Activated CD8-positive, alpha-beta memory T cell treated with anti-CD3 and anti-CD28 coated beads, Interleukin-2, amount 50 U/mL, for 1 hour (primary cell): ENCODE data around the gene WDSUB1.

ENCODE experiments used
- DNase-seq: peaks from one replicate; pipeline ENCODE4 v3.0.0-alpha.2; 2020; ENCODE audit errors: extremely low read depth

The WDSUB1 gene

GRCh38 chr2:159285929-159286708, at the start of gene WDSUB1:
Gene WDSUB1 (minus strand): TSS chr2:159286703. CDS start chr2:159283069, 3,634 bp downstream.
- DNase-seq, result no peak

GRCh38 chr2:159326569-159327255, 40.2 kb upstream of the WDSUB1 start:
- no peak for DNase-seq

- DNase-seq, result no peak
These were observed 35.9 kb upstream of the WDSUB1 start for GRCh38 chr2:159322419-159322818.

- no peak for DNase-seq
These were observed 31.0 kb upstream of the WDSUB1 start for GRCh38 chr2:159317392-159318088.

GRCh38 chr2:159307942-159308341, 21.4 kb upstream of the WDSUB1 start:
- no peak for DNase-seq

GRCh38 chr2:159300586-159300985, 14.1 kb upstream of the WDSUB1 start:
- DNase-seq, result no peak

- no peak for DNase-seq
These were observed 12.5 kb upstream of the WDSUB1 start for GRCh38 chr2:159298967-159299366.

GRCh38 chr2:159297042-159297707, 10.7 kb upstream of the WDSUB1 start:
- no peak for DNase-seq

- no peak for DNase-seq
These were observed 5.7 kb upstream of the WDSUB1 start for GRCh38 chr2:159292157-159292556.

- DNase-seq, result no peak
These were observed 3.9 kb upstream of the WDSUB1 start for GRCh38 chr2:159290289-159290907.

GRCh38 chr2:159287733-159288132, 1.2 kb upstream of the WDSUB1 start:
- DNase-seq, result no peak

GRCh38 chr2:159286709-159287441, 372 bp upstream of the WDSUB1 start:
- DNase-seq, result peak; percentile 90

- no peak for DNase-seq
These were observed 1.1 kb downstream of the WDSUB1 start for GRCh38 chr2:159285433-159285832.

GRCh38 chr2:159283529-159283928, 3.0 kb downstream of the WDSUB1 start:
- no peak for DNase-seq

- no peak for DNase-seq
These were observed 5.5 kb downstream of the WDSUB1 start for GRCh38 chr2:159281002-159281401.

- no peak for DNase-seq
These were observed 6.8 kb downstream of the WDSUB1 start for GRCh38 chr2:159279700-159280099.

- no peak for DNase-seq
These were observed 11.4 kb downstream of the WDSUB1 start for GRCh38 chr2:159275111-159275510.

- DNase-seq, result no peak
These were observed 14.3 kb downstream of the WDSUB1 start for GRCh38 chr2:159272156-159272555.

- no peak for DNase-seq
These were observed 15.6 kb downstream of the WDSUB1 start for GRCh38 chr2:159270744-159271379.

GRCh38 chr2:159267921-159268320, 18.6 kb downstream of the WDSUB1 start:
- DNase-seq, result no peak
